Mesodermal cell (in vitro differentiated cells): ENCODE measurements around the gene TRAF4.
"Not testable (repeated sequence)": the region's sequence is repeated elsewhere in the genome, so short reads cannot be mapped to it uniquely, and the experiment has no call there.

Experiments used
- H3K27ac ChIP-seq: 2 replicates; pipeline ENCODE4 v1.7.0; 2013; ENCODE audit warnings: mild to moderate bottlenecking, low read depth, low read length, moderate library complexity; ENCODE audit not compliant: severe bottlenecking
- H3K36me3 ChIP-seq: 2 replicates; pipeline ENCODE4 v1.7.1; 2013; ENCODE audit warnings: mild to moderate bottlenecking, low read length, moderate library complexity; ENCODE audit not compliant: control insufficient read depth, insufficient read depth
- H3K4me1 ChIP-seq: one replicate; pipeline ENCODE4 v1.7.1; 2013; ENCODE audit warnings: mild to moderate bottlenecking, low read length; ENCODE audit not compliant: insufficient read depth, control insufficient read depth, poor library complexity, severe bottlenecking
- H3K4me3 ChIP-seq: 2 replicates; pipeline ENCODE4 v1.7.0; 2013; ENCODE audit warnings: low read length, control low read depth, mild to moderate bottlenecking; ENCODE audit not compliant: insufficient read depth, poor library complexity, severe bottlenecking; ENCODE audit errors: extremely low read depth
- H3K9me3 ChIP-seq: 2 replicates; pipeline ENCODE4 v1.7.1; 2013; ENCODE audit warnings: mild to moderate bottlenecking, low read length, moderate library complexity; ENCODE audit not compliant: control insufficient read depth
- WGBS, 2 experiments: methylation state at CpG; one replicate each; pipeline ENCODE4 v1.1.5; 2013; ENCODE audit warnings: missing lambda C conversion rate in 2 of 2; ENCODE audit not compliant: insufficient coverage in 2 of 2; 5-methylcytosine and 5-hydroxymethylcytosine counted together

The TRAF4 gene

DNA sequence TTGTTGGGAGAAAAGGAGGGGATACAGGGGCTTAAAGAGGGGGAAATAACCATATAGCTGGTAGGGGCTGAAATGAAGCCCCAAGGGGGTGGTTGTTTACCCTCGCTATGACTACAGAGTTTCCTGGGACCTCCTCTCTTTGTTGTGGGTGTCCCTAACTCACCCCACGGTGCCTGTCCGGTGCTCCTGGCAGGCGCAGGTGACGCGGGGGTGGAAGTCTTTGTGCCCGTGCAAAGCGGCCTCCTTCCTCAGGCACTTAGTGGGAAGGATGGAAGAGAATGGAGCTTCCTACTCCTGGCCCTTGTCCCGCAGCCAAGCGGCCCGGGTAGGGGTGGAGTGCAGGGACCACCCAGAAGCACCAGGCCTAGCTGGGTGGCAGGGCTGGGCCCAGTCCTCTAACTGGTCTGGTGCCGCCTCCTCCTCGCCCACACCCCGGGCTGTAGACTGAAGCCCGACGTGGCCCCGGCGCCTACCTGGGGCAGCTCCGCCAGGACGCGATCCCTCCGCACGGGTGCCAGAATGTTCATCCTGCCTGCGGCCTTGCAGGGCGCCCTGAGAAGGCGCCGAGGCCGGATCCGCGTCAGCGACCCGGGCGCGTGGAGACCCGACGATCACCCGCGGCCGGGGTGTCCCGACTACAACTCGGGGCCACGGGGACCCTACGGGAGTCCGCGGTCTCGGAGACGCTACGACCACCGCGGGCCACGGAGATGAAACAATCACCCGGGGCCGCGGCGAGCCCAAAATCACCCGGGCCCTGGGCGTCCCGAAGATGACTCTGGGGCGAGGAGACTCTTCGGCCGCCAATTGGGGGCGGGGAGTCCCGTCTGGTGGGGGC lies 26.9 kb upstream of the TRAF4 start:
- H3K36me3 ChIP-seq = peaks cover 44% of the 10 kb centered on the region
- peaks cover 13% of the 10 kb centered on the region for H3K4me1 ChIP-seq
- peak overlapping the region; percentile 93 for H3K4me3 ChIP-seq
- WGBS, 2 experiments = 0% methylated on average over 41 to 55 of the region's 63 CpGs
- H3K9me3 ChIP-seq = no peaks in the 10 kb centered on the region
- H3K27ac ChIP-seq = peak overlapping the region; percentile 97

DNA sequence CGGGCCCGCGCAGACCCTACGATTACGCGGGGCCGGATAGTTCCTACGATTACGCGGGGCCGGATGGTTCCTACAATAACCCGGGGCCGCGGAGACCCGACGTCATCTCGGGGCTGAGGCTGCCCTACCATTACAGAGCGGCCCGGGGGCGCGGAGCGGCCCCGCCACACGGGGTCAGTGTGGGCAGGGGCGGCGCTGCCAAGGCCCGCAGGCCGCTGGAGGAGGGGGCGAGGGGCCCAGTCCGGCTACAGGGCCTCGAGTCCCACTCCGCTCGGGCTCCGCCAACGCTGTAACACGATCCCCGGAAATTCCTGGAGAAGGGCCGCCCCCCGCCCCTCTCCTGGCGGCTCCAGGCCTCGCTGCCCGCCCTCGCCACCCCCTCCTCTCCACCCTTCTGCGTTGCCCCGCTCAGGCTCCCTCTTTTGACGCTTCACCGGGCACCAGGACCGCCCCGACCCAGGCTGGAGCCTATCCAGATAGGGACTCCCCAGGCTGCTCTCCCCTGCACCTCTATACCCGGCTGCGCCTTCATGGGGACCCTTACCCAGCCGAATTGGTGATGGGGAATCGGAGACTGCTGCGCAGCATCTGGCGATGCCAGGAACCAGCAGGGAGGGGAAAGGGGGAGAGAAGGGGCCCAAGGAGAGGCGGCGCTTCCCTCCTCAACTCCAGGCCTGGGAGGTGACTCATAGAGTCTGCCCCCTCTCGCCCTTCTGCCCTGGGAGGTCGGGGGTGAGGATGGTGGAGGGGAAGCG lies 26.1 kb upstream of the TRAF4 start, which contains the start of gene RAB34:
RAB34 (minus strand) TSS at position 291 of the 755 bp plus-strand sequence. CDS start 602 bp downstream, outside the sequence.
- H3K27ac ChIP-seq = peak within 1 kb of the TSS; percentile 97
- peaks cover 52% of the 10 kb centered on the region for H3K36me3 ChIP-seq
- WGBS, 2 experiments = 0 to 1% methylated on average over 37 to 40 of the region's 60 CpGs
- peak within 1 kb of the TSS; percentile 93 for H3K4me3 ChIP-seq
- no peaks in the 10 kb centered on the region for H3K9me3 ChIP-seq
- peaks cover 17% of the 10 kb centered on the region for H3K4me1 ChIP-seq

DNA sequence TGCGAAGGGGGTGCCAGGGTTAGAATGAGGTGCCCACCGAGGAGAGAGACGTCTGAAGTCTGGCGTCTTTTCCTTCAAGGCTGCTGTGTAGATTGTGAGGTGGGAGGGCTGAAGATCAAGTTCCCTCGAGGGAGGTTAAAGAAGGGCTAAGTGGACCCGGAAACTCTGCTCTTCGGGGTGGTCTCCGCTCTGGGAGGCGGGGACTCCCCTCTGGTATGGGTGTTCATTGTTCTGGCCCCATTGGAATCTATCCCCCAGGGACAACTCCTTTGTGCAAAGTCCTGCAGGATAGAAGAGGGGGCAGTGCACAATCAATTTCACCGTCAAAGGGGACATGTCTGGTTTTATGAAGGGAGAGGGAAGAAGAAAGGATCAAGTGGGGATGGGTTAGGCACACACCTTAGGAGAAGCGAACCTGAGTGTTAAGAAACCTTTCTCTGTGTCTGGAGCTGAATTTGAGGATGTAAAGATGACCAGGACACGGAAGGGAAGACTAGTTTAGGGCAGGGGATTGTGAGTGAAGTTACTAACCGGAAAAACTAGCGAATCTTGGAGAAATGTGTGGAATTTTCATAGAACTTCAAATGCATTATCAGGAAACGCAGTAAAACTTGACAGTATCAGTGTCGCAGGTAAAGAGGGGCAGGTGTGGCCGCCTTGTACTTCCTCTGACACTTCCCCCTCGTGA lies 25.3 kb upstream of the TRAF4 start:
- 4 to 8% methylated on average over 14 to 15 of the region's 18 CpGs for WGBS, 2 experiments
- no peaks in the 10 kb centered on the region for H3K9me3 ChIP-seq
- peak overlapping the region; percentile 97 for H3K27ac ChIP-seq
- H3K4me1 ChIP-seq = peaks cover 21% of the 10 kb centered on the region
- H3K4me3 ChIP-seq = peak overlapping the region; percentile 93
- peaks cover 59% of the 10 kb centered on the region for H3K36me3 ChIP-seq

DNA sequence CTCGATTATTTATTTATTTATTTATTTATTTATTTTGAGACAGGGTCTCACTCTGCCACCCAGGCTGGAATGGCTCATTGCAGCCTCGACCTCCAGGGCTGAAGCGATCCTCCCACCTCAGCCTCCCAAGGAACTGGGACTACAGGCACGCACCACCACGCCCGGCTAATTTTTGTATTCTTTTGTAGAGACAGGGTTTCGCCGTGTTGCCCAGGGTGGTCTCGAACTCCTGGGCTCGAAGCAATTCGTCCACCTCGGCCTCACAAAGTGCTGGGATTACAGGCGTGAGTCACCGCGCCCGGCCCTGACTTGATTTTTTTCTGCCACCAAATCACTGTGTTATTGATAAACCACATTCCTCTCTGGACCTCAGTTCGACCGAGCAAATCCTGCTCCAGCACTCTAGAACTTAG lies 24.8 kb upstream of the TRAF4 start:
- Histone ChIP-seq H3K4me3 (peak overlapping the region; percentile 93), H3K4me1 (peaks cover 26% of the 10 kb centered on the region), H3K27ac (peak overlapping the region; percentile 97), H3K36me3 (peaks cover 60% of the 10 kb centered on the region), H3K9me3 (no peaks in the 10 kb centered on the region)
- WGBS, 2 experiments = 22 to 26% methylated on average over 14 to 16 of the region's 18 CpGs

DNA sequence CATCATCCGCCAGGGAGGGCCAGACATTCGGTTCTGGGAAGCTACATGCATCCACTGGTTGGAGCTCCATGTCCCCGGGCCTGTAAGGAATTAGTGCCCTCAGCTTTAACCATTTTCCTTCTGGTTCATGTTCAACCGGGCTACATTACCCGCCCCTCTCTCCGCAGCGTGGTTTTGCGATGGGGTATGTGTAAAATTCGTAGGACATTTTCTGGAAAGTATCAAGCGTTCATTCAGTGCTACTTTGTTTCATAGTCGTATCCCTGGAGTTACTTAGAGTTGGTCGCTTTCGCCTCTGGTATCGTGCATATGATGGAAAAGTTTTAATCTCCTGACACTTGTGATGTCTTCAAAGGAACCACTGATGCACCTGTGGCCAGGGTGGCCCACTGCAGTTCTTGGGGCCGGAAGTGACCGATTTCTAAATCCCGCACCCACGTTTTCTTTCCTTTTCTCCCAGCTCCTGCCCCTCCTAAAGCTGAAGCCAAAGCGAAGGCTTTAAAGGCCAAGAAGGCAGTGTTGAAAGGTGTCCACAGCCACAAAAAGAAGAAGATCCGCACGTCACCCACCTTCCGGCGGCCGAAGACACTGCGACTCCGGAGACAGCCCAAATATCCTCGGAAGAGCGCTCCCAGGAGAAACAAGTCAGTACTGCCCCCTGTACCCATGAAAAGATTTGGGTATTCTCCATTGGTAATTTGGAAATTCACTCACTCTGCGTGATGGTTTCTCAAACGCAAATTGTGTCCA lies 23.4 kb upstream of the TRAF4 start:
- peak overlapping the region; percentile 93 for H3K4me3 ChIP-seq
- H3K36me3 ChIP-seq = peaks cover 53% of the 10 kb centered on the region
- H3K9me3 ChIP-seq = no peaks in the 10 kb centered on the region
- peaks cover 37% of the 10 kb centered on the region for H3K4me1 ChIP-seq
- WGBS, 2 experiments = 0 to 1% methylated on average over 11 to 15 of the region's 30 CpGs
- H3K27ac ChIP-seq = peak overlapping the region; percentile 97

DNA sequence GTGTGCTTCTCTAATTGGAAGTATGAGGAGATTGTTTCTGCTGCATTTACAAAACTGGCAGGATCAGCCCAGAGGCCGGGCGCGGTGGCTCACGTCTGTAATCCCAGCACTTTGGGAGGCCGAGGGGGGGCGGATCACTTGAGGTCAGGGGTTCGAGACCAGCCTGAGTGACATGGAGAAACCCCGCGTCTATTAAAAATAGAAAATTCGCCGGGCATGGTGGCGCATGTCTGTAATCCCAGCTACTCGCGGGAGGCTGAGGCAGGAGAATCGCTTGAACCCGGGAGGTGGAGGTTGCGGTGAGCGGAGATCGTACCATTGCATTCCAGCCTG lies 22.8 kb upstream of the TRAF4 start:
- peaks cover 48% of the 10 kb centered on the region for H3K36me3 ChIP-seq
- peaks cover 35% of the 10 kb centered on the region for H3K4me1 ChIP-seq
- H3K4me3 ChIP-seq = peak overlapping the region; percentile 93
- not testable (repeated sequence) for H3K9me3 ChIP-seq
- WGBS, 2 experiments = 13 to 23% methylated on average over 14 to 19 of the region's 19 CpGs
- peak overlapping the region; percentile 41 for H3K27ac ChIP-seq

DNA sequence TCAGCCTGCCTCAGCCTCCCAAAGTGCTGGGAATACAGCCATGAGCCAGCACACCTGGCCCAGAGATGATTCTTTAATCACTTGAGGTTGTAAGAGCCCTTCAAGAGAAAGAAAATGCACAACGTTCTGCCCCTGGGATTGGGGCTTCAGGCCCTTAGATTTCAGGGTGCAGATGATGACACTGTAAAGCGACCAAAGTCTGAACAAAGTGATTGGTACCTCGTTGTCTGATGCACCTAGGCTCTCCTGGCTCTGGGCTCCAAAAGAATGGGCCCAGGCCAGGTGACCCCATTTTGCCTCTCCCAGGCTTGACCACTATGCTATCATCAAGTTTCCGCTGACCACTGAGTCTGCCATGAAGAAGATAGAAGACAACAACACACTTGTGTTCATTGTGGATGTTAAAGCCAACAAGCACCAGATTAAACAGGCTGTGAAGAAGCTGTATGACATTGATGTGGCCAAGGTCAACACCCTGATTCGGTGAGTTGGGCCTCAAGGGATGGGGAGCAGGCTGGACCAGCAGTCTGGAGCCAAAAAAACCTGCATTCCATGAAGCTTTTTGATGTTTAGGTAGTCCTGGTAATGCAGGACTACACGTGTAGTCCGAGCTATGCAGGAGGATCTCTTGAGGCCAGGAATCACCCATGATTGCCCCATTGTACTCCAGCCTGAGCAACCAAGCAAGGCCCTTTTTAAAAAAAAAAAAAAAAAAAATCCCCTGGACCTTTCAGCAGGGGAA lies 21.2 kb upstream of the TRAF4 start:
- peaks cover 45% of the 10 kb centered on the region for H3K36me3 ChIP-seq
- 87 to 88% methylated on average over 5 to 6 of the region's 7 CpGs for WGBS, 2 experiments
- H3K4me3 ChIP-seq = peak overlapping the region; percentile 93
- H3K9me3 ChIP-seq = no peaks in the 10 kb centered on the region
- peaks cover 35% of the 10 kb centered on the region for H3K4me1 ChIP-seq
- H3K27ac ChIP-seq = peak overlapping the region; percentile 64

DNA sequence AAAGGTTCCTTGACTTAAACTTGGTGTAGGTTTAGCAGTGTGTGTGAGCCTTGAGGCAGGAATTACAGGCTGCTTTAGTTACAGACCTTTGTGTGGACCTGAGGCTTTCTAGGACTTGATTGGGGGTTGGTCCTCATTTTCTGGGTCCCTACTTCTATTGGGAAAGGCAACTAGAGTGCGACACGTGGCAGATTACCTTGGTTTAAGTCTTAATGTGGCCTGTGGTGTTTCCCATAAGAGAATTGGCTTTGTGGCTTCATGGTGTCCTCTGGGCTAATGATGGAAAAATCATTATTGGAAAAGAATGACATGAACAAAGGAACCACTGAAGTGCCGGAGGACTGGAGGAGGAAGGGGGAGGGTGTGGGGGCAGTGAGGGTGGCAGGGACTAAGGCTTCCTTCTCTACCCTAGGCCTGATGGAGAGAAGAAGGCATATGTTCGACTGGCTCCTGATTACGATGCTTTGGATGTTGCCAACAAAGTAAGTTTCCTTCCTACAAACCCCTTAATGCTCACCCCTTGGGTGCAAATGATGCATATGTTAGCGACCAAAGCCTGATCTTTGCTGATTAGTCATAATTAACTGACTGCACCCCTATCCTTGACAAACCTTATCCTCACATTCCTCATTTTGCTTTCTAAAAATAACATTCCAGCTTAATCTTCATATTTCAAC lies 20.5 kb upstream of the TRAF4 start:
- Histone ChIP-seq H3K4me3 (peak overlapping the region; percentile 14), H3K9me3 (no peaks in the 10 kb centered on the region), H3K36me3 (peaks cover 45% of the 10 kb centered on the region), H3K27ac (peak overlapping the region; percentile 64), H3K4me1 (peaks cover 35% of the 10 kb centered on the region)
- 82 to 91% methylated on average over 5 to 6 of the region's 6 CpGs for WGBS, 2 experiments

DNA sequence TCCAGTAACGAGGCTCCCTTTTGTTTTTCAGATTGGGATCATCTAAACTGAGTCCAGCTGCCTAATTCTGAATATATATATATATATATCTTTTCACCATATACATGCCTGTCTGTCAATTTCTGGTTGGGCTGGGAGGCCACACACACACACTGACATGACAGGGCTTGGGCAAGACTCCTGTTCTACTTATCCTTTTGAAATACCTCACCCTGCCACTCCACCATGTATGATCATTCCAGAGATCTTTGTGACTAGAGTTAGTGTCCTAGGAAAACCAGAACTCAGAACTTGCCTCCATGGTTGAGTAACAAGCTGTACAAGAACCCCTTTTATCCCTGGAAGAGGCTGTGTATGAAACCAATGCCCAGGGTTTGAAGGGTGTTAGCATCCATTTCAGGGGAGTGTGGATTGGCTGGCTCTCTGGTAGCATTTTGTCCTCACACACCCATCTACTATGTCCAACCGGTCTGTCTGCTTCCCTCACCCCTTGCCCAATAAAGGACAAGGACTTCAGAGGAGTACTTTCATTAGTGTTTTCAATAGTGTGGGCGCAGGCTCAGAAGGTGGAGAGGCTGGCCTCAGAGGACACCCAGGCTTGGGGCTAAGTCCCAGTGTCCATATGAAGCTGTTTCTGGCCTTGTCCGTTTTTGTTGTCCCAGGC lies 19.8 kb upstream of the TRAF4 start:
- not testable (repeated sequence) for H3K4me3 ChIP-seq, H3K9me3 ChIP-seq
- 84 to 100% methylated on average over 1 to 2 of the region's 4 CpGs for WGBS, 2 experiments
- Histone ChIP-seq H3K36me3 (peaks cover 45% of the 10 kb centered on the region), H3K27ac (peak overlapping the region; percentile 89), H3K4me1 (peaks cover 35% of the 10 kb centered on the region)
